GM21367 (cell line): ENCODE measurements around the gene INPP5A.
"Not testable (repeated sequence)": the region's sequence is repeated elsewhere in the genome, so short reads cannot be mapped to it uniquely, and the experiment has no call there.

Source experiments
- ATAC-seq: cut with Tn5 transposase; IDR thresholded peaks from one replicate; pipeline ENCODE4 v1.9.1; 2021; ENCODE audit not compliant: unreplicated experiment

INPP5A gene

GRCh38 chr10:132559538-132559937 lies 22.0 kb downstream of the INPP5A start:
- ATAC-seq = no peak

GRCh38 chr10:132560241-132560731 lies 22.7 kb downstream of the INPP5A start:
- no peak for ATAC-seq

- no peak for ATAC-seq
Measured at GRCh38 chr10:132562177-132562915, 24.8 kb downstream of the INPP5A start.

GRCh38 chr10:132562916-132563456 lies 25.4 kb downstream of the INPP5A start:
- ATAC-seq = no peak

- ATAC-seq = peak; percentile 84
Measured at GRCh38 chr10:132563485-132564248, 26.1 kb downstream of the INPP5A start.

- no peak for ATAC-seq
Measured at GRCh38 chr10:132564249-132564605, 26.6 kb downstream of the INPP5A start.

GRCh38 chr10:132564690-132565089 lies 27.1 kb downstream of the INPP5A start:
- ATAC-seq = no peak

GRCh38 chr10:132565516-132566209 lies 28.1 kb downstream of the INPP5A start:
- no peak for ATAC-seq

- no peak for ATAC-seq
Measured at GRCh38 chr10:132566892-132567291, 29.3 kb downstream of the INPP5A start.

- no peak for ATAC-seq
Measured at GRCh38 chr10:132570265-132570664, 32.7 kb downstream of the INPP5A start.

- peak; percentile 39 for ATAC-seq
Measured at GRCh38 chr10:132570771-132571649, 33.4 kb downstream of the INPP5A start.

- ATAC-seq = peak; percentile 67
Measured at GRCh38 chr10:132571650-132572544, 34.3 kb downstream of the INPP5A start.

GRCh38 chr10:132572545-132572937 lies 35.0 kb downstream of the INPP5A start:
- no peak for ATAC-seq

GRCh38 chr10:132572946-132573345 lies 35.4 kb downstream of the INPP5A start:
- ATAC-seq = not testable (repeated sequence)

- no peak for ATAC-seq
Measured at GRCh38 chr10:132574288-132574687, 36.7 kb downstream of the INPP5A start.

GRCh38 chr10:132574783-132575319 lies 37.3 kb downstream of the INPP5A start:
- ATAC-seq = no peak

GRCh38 chr10:132575320-132576201 lies 38.0 kb downstream of the INPP5A start:
- ATAC-seq = peak; percentile 27
